IPS-20b (cell line): ENCODE data around the gene ARFGAP1.
"Not testable (repeated sequence)": the region's sequence is repeated elsewhere in the genome, so short reads cannot be mapped to it uniquely, and the experiment has no call there.

ENCODE experiments used
- H3K27ac ChIP-seq: one replicate; pipeline ENCODE4 v1.5.1; 2013; ENCODE audit warnings: low read length
- H3K27me3 ChIP-seq: 2 replicates; pipeline ENCODE4 v1.6.1; 2013; ENCODE audit warnings: mild to moderate bottlenecking, low read length, inconsistent platforms; ENCODE audit not compliant: insufficient read depth
- H3K36me3 ChIP-seq: 2 replicates; pipeline ENCODE4 v1.6.1; 2013; ENCODE audit warnings: low read depth, mild to moderate bottlenecking, inconsistent platforms, low read length, moderate library complexity; ENCODE audit not compliant: insufficient read depth
- H3K4me1 ChIP-seq: 2 replicates; pipeline ENCODE4 v1.6.1; 2013; ENCODE audit warnings: mild to moderate bottlenecking, control low read depth, inconsistent platforms, low read length, moderate library complexity; ENCODE audit not compliant: insufficient read depth
- H3K4me3 ChIP-seq: 2 replicates; pipeline ENCODE4 v1.5.1; 2013; ENCODE audit warnings: mild to moderate bottlenecking, low read length, inconsistent platforms
- H3K9ac ChIP-seq: 2 replicates; pipeline ENCODE4 v1.6.1; 2013; ENCODE audit warnings: low read depth, mild to moderate bottlenecking, inconsistent platforms, low read length, moderate library complexity
- H3K9me3 ChIP-seq: 2 replicates; pipeline ENCODE4 v1.6.1; 2013; ENCODE audit warnings: mild to moderate bottlenecking, low read depth, low read length, inconsistent platforms; ENCODE audit not compliant: insufficient read depth

Gene ARFGAP1

DNA sequence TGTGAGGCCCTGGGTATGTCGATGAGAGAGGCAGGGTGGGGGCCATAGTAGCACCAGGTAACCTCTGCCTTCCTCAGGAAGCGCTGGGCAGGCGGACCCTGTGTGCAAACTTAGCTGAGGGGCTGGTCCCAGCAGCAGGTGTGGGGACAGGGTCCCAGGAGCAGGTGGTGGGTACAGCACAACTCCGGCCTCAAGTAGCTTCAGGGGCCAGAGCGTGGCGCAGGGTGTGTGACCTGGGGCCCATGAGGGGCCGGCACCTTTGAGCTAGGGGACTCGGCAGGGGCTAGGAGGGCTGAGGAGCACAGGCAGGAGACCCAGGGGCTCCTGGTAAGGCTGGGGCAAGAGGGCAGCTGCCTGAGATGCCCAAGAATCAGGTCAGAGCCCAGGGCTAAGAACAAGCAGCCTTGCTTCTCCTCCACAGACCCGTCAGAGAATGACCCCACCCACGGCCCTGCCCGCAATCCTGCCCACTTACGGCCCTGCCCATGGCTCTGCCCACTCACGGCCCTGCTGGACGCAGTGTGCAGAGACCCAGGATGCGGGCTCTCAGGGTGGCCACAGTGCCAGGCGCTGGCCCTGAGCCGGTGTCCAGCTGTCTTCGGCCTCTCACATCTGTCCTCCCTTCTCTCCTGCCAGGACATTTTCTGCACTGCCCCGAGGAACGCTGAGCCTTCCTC is 57.6 kb downstream of the ARFGAP1 start:
- peaks cover 5% of the 10 kb centered on the region for H3K9me3 ChIP-seq
- no peaks in the 10 kb centered on the region for H3K27me3 ChIP-seq
- no peaks in the 10 kb centered on the region for H3K4me1 ChIP-seq
- no peak overlapping the region for H3K27ac ChIP-seq
- no peak overlapping the region for H3K9ac ChIP-seq
- no peaks in the 10 kb centered on the region for H3K36me3 ChIP-seq
- no peak overlapping the region for H3K4me3 ChIP-seq

DNA sequence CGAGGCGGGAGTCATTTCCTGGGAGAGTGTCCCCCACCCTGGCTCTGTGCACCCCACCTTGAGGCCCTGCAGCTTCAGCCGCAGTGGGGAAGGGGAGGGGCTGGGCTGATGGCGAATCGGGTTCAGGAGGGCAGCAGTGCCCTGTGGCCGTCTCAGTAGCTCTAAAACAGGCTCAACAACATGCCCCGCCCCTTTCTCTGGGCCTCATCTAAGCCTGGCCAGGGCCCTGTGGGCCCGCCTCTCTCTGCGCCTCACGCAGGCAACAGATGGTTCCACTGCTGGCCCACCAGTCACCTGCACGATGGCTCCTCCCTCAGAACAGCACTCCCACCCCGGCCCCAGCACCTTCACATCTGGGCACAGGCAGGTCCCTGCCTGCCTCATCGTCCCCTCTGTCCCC is 58.3 kb downstream of the ARFGAP1 start:
- Histone ChIP-seq H3K36me3 (no peaks in the 10 kb centered on the region), H3K9me3 (peaks cover 5% of the 10 kb centered on the region), H3K4me1 (no peaks in the 10 kb centered on the region), H3K9ac (no peak overlapping the region), H3K4me3 (no peak overlapping the region), H3K27me3 (no peaks in the 10 kb centered on the region), H3K27ac (no peak overlapping the region)

DNA sequence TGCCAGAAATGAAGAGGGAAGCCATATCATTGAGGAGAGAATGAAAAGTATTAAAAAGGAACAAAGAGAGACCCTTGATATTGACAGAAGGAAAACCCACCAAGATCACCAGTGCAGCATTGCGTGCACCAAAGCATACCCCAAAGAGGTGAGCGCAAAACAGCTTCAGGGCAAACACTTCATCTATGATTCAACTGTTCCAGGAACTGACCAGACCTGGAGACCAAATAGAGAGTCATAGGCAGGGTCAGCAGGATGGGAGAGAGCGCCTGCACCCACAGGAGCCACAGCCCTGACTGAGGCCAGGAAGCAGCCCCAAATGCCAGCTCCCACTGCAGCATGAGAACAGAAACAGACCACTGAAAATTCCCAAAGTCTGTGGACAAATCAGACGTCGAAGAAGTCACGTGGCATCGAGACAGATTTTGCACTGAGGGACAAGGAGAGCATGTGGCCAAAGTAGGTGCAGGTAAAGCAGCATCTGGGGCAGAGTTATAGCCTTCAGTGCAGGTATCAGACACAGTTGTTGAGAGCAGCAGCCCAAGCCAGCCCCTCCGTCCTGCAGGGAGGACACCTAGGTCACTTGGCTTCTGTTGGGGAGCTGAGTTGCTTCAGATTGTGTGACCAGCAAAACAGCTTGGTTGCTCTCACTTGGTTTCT is 59.3 kb downstream of the ARFGAP1 start:
- Histone ChIP-seq H3K9me3 (peaks cover 5% of the 10 kb centered on the region), H3K4me3 (no peak overlapping the region), H3K4me1 (no peaks in the 10 kb centered on the region), H3K36me3 (no peaks in the 10 kb centered on the region), H3K27me3 (peaks cover 2% of the 10 kb centered on the region; the same call in 1 of the 2 replicates), H3K27ac (no peak overlapping the region), H3K9ac (no peak overlapping the region)

DNA sequence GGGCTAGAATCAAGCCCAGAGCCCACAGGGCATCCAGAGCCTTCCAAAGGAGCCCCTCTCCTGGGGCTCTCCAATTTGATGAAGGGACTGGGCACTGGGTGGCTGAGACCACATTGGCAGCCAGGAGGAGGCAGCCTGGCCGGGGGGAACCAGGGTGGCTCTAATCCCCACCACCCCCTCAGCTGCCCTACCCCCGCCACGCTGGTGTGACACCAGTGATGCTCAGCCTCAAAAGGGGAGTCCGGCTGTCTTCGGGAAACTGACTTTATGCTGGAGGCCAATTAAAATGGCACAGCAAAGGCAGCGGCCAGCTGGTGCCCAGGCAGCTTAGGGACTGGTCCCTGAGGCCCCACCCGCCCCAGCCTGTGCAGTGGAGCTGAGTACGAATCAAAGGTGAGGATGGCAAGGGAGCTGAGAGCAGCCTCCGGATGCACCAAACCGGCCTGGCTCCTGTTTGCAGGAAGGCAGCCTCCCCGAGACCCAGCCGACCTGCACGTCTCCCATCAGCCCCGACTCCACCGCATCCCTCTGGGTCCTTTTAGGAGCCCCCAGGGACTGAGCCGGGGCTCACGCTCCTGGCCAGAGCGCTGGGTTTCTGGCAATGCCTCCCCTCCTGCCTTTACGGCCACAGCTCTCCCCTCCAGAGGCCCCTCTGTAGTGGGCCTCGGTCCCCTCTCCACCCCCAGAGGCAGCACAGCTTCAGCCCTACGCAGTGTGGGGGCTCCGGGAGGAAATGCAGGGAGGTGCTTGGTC is 60.1 kb downstream of the ARFGAP1 start:
- Histone ChIP-seq H3K4me3 (no peak overlapping the region), H3K9ac (no peak overlapping the region), H3K36me3 (no peaks in the 10 kb centered on the region), H3K9me3 (peaks cover 5% of the 10 kb centered on the region), H3K4me1 (no peaks in the 10 kb centered on the region), H3K27ac (no peak overlapping the region), H3K27me3 (peaks cover 9% of the 10 kb centered on the region)

DNA sequence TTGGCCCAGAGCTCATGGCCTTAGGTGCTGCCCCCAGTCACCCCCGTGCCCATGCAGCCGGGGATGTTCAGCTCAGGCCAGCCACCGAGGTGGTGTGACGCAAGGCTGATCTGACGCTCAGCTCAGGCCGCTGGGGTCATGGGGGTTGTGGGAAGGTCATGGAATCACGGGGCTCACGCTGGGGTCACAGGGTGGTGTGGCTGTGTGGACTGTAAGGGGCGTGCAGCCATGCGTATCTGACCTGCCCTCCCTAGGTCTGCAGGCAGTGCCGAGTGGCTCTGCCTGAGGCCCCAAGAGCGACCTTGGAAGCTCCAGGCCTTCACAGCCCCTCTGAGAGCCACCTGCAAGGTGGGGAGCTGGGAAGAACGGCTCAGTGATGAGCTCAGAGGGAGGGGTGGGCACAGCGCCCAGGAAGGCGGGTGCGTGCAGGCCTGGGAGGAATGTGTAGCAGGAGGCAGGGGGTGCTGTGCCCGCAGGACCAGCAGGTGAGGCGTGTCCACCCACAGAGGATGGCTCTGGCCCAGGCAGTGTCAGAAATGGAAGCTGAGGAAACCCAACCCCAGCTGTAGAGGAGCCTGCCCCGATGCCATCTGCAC is 60.7 kb downstream of the ARFGAP1 start:
- no peak overlapping the region for H3K27ac ChIP-seq
- H3K9me3 ChIP-seq: peaks cover 5% of the 10 kb centered on the region
- H3K27me3 ChIP-seq: peaks cover 16% of the 10 kb centered on the region

DNA sequence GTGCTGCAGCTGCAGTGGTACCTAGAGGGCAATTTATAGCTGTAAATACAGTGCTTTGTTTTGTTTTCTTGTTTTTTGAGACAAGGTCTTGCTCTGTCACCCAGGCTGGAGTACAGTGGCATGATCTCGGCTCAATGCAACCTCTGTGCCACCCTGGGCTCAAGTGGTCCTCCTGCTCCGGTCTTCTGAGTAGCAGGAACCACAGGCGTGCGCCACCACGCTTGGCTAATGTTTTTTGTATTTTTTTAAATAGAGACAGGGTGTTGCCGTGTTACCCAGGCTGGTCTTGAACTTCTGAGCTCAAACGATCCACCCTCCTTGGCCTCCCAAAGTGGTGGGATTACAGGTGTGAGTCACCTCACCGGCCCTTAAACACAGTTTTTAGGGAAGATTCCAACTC is 61.7 kb downstream of the ARFGAP1 start:
- H3K27ac ChIP-seq: no peak overlapping the region
- peaks cover 5% of the 10 kb centered on the region for H3K9me3 ChIP-seq
- H3K4me1 ChIP-seq: no peaks in the 10 kb centered on the region
- no peak overlapping the region for H3K4me3 ChIP-seq
- H3K36me3 ChIP-seq: no peaks in the 10 kb centered on the region
- peaks cover 19% of the 10 kb centered on the region for H3K27me3 ChIP-seq
- no peak overlapping the region for H3K9ac ChIP-seq

More for the DNA sequence above, 60.7 kb downstream of the ARFGAP1 start:
- Histone ChIP-seq H3K4me1 (no peaks in the 10 kb centered on the region), H3K9ac (no peak overlapping the region), H3K36me3 (no peaks in the 10 kb centered on the region), H3K4me3 (no peak overlapping the region)

DNA sequence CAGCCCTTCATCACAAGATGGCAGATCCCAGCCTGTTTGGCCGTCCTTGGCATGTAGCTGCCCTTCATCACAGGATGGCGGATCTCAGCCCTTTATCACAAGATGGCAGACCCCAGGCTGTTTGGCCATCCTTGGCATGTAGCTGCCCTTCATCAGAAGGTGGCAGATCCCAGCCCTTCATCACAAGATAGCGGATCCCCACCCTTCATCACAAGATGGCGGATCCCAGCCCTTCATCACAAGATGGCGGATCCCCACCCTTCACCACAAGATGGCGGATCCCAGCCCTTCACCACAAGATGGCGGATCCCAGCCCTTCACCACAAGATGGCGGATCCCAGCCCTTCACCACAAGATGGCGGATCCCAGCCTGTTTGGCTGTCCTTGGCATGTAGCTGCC is 62.4 kb downstream of the ARFGAP1 start:
- not testable (repeated sequence) for H3K9ac ChIP-seq, H3K27ac ChIP-seq, H3K9me3 ChIP-seq, H3K36me3 ChIP-seq, H3K4me3 ChIP-seq, H3K4me1 ChIP-seq
- peaks cover 19% of the 10 kb centered on the region for H3K27me3 ChIP-seq

DNA sequence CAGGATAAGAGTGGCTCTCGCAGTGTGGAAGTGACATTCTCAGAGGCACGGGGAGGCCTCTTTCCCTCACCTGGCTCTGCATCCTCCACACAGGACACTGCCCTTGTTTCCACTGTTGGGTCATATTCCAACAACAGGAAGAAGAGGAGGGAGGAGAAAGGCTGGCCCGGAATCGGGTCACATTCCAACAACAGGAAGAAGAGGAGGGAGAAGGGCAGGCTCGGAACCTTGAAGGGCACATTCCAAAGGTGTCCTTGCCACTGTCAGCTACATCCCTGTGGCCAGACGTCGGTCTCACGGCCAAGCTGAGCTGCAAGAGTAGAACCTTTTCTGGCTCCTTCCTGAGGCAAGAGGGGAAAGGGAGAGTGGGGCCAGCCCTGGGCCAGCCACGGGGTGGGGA is 63.1 kb downstream of the ARFGAP1 start:
- Histone ChIP-seq H3K27ac (no peak overlapping the region), H3K27me3 (peaks cover 19% of the 10 kb centered on the region), H3K4me1 (no peaks in the 10 kb centered on the region), H3K9ac (no peak overlapping the region), H3K4me3 (no peak overlapping the region), H3K9me3 (peaks cover 5% of the 10 kb centered on the region), H3K36me3 (no peaks in the 10 kb centered on the region)

DNA sequence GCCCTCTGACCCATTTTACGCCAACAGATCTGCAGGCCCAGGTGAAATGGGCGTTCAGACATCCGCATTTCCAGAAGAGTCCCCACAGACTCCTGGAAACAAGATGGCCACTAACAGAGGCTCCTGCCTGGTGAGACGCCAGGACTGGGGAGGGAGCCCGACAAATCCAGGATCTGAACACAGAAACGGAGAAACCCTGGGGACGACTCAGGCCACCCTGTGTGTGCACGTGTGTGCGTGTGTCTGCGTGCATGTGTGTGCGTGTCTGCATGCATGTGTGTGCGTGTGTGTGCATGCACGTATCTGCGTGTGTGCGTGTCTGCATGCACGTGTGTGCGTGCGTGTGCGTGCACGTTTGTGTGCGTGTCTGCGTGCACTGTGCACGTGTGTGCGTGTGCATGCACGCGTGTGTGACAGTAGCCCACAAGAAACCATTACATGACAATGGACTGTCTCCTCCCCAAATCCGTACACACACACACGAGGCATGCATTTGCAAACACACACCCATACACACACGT is 63.7 kb downstream of the ARFGAP1 start:
- Histone ChIP-seq H3K27ac (no peak overlapping the region), H3K27me3 (peaks cover 19% of the 10 kb centered on the region), H3K9ac (no peak overlapping the region), H3K4me1 (no peaks in the 10 kb centered on the region), H3K9me3 (peaks cover 5% of the 10 kb centered on the region), H3K36me3 (no peaks in the 10 kb centered on the region), H3K4me3 (no peak overlapping the region)

DNA sequence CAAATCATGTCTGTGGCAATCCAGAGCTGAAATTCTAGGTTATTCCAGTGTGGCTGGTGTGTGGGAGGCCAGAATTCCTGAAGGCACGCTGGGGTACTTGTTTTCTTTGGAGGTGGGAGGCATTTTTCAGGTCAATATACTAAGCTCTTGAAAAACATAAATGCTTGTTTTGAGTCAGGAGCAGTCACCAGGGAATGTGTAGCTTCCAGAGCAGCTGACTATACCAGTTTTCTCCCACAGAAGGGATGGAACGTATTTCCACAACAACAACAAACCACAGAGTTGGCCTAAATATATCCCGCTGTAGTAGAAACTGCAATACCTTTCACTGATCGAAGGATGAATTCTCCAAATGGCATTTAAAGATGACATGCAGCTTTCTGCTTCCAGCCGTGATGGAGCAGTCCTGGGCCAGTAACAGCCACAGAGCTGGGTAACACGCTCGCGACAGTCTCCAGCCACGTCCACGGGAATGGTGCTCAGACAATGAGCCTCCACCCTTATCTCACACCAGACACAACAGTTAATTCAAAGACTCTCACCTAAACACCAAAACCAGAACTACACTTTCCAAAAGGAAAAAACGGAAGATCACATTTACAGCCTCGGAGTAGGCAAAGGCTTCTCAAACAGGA is 65.3 kb downstream of the ARFGAP1 start:
- Histone ChIP-seq H3K27ac (no peak overlapping the region), H3K9ac (no peak overlapping the region), H3K36me3 (no peaks in the 10 kb centered on the region), H3K4me3 (no peak overlapping the region), H3K4me1 (no peaks in the 10 kb centered on the region), H3K9me3 (no peaks in the 10 kb centered on the region; the same call in 1 of the 2 replicates), H3K27me3 (peaks cover 19% of the 10 kb centered on the region)
